GM21390 (cell line): ENCODE data around the gene COL2A1.
"Not testable (repeated sequence)": the region's sequence is repeated elsewhere in the genome, so short reads cannot be mapped to it uniquely, and the experiment has no call there.

Experiments
- ATAC-seq: cut with Tn5 transposase; IDR thresholded peaks from one replicate; pipeline ENCODE4 v1.9.1; 2021; ENCODE audit not compliant: unreplicated experiment

COL2A1 gene

DNA sequence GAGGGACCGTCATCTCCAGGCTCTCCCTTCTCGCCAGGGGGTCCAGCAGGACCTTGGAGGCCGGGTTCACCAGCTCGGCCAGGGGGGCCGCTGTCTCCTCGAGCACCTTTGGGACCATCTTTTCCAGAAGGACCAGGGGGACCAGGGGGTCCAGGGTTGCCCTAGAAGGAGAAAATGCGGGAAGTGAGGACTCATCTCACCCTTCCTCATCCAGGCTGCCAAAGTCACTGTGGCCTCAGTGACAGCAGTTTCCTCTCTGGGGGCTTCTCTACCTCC lies 25.7 kb downstream of the COL2A1 start:
- no peak for ATAC-seq

DNA sequence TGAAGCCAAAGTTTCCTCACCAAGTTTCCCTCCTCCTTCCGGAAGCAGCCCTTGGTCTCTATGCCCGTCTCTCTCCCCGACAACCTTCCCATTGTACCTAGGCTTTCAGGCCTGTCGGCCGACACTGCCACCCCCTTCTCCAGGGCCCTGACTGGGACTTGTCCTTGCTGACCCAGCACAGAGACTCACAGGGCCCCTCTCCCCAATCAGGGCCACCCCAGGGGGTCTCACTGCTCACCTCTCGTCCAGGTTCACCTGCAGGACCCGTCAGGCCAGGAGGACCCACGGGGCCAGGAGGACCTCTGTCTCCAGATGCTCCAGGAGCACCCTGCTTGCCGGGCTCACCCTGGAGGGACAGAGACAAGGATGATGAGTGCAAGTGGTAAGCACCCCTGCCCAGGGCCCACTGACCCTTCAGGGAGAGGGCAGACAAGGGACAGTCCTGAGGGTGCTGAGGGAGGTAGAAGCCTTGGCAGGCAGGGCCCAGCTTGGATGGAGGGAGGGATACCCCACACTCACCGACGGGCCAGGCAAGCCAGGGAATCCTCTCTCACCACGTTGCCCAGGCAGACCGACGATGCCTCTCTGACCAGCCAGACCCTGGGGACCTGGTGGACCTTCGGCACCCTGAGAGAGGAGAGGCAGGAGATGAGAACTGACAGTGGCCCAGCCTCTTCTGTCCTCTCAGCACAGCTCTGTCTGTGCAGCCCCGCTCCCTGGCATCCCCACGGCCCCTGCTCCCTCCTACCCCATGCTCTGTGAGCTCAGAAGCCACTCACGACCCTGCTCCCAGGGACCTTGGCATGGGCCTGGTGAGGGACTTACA lies 26.3 kb downstream of the COL2A1 start:
- no peak for ATAC-seq

DNA sequence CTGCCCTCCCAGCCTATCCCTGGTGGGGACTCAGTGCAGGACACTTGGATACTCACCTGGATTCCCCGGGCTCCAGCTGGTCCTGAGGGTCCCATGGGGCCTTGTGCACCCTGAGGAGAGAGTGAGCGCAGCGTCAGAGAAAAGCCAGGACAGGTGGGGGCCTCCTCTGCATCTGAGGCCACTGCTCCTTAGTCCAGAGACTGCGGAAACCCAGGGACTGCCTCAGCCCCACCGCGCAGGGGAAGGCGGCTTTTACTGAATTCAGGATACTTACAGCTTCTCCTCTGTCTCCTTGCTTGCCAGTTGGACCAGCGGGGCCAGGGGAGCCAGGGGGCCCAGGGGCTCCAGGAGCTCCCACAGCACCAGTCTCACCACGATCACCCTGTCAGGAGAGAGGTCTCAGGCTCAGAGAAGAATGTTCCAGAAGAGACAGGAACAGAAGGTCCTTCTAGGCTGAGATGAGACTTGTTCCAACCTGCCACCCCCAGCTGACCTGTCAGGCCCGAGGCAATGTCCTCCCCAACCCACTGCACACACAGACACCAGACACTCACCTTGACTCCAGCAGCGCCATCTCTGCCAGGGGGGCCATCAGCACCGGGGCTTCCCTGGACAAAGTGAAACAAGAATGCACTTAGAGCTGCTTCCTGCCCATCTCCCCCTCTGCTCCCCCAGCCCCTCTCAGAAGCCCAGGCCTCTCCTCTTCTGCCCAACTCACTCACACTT lies 27.1 kb downstream of the COL2A1 start:
- no peak for ATAC-seq

DNA sequence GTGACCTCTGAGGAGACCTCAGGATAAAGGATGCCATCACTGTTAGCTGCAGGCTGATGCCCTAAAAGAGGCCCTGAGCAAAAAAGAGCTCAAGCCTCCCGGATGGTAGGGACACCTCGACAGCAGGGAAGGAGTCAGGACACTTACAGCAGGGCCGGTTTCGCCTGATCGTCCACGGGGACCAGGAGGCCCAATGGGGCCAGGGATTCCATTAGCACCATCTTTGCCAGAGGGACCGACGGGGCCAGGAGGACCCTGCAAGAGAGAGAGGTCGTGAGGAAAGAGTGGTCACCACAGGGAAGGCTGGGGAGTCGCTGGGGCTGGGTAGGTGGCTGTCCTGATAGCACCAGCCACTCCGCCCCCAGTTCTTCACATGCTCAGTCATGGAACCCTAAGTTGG lies 28.5 kb downstream of the COL2A1 start:
- ATAC-seq = no peak

DNA sequence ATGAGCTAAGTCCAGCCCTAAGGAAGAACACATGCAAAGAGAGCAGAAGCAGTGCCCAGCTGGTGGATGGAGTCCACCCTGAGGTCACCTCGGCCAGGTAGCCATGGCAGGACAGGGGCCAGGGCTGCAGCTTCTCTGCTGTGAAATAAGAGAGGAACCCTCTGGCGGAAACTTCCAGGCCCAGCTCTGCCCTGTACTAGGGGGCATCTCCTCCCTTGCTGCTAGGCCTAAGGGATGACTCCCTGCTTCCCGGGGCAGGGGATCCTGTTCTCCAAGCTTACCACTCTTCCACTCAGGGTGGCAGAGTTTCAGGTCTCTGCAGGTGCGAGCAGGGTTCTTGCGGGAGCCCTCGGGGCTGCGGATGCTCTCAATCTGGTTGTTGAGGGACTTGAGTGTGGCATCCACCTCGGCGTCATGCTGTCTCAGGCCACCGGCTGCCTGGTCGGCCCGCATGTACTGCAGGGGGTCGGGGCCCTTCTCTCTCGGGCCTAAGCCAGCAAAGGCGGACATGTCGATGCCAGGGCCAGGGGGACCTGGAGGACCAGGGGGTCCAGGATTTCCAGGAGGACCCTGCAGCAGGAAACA lies 29.1 kb downstream of the COL2A1 start:
- no peak for ATAC-seq

DNA sequence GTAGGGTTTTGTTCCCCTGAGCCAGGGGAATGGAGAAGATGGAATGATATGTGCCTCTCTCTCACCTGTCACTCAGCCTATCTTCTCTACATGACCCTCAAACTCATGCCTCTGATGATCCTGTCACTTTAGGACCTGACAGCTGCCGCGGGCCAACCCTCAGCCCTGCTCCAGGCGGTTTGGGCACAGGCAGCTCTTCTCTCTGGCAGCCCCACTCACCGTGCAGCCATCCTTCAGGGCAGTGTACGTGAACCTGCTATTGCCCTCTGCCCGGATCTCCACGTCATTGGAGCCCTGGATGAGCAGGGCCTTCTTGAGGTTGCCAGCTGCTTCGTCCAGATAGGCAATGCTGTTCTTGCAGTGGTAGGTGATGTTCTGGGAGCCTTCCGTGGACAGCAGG lies 30.4 kb downstream of the COL2A1 start:
- ATAC-seq = no peak

DNA sequence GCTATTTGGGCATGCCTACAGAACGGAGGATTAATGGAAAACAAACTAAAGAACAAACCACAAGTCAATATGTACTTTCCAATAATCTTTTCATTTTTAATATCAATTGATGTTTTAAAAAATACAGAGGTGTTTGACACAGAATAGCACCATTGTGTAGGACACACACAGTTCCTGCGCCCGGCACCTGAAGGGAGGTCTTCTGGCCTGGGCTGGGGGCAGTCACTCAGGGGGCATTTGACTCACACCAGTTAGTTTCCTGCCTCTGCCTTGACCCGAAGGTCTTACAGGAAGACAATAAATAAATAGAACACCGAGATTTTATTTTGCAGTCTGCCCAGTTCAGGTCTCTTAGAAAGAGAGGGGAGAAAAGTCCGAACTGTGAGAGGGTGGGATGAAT lies 31.4 kb downstream of the COL2A1 start:
- no peak for ATAC-seq

DNA sequence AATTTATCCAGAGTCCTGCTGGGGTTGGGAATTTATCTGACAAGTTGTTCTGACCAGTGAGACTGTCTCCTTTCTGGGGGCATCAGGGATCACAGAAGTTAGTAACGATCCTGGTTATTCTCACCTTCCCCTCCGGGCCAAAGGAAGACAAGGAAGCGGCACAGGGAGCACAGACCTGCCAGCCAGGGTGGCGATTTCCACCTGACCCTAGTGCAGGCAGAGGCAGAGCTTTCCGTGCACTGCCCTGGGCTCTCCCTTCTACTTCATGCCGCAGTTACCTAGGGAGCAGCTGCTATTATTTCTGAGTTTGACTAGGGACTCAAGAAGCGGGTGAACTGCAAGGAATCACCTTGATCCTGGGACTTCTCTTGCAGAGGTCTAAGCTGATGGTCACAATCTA lies 33.4 kb downstream of the COL2A1 start:
- no peak for ATAC-seq

DNA sequence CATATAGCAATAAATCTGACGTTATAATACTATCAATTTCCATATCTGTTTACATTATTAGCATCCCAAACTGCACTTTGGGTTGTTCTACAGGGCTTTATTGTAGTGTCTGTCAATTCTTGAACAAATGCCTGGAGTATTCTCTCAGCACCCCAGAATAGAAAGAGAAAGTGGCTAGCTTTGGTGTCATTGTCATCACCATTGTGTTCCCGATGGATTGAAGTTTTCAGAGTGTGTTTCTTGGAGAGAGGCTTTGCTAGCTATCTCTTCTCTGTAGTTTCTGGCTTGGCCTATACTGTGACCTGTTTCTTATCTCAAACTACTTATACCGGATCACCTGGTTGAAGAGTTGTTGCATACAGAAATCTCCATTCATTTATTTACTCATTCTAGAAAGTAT lies 34.4 kb downstream of the COL2A1 start:
- no peak for ATAC-seq

DNA sequence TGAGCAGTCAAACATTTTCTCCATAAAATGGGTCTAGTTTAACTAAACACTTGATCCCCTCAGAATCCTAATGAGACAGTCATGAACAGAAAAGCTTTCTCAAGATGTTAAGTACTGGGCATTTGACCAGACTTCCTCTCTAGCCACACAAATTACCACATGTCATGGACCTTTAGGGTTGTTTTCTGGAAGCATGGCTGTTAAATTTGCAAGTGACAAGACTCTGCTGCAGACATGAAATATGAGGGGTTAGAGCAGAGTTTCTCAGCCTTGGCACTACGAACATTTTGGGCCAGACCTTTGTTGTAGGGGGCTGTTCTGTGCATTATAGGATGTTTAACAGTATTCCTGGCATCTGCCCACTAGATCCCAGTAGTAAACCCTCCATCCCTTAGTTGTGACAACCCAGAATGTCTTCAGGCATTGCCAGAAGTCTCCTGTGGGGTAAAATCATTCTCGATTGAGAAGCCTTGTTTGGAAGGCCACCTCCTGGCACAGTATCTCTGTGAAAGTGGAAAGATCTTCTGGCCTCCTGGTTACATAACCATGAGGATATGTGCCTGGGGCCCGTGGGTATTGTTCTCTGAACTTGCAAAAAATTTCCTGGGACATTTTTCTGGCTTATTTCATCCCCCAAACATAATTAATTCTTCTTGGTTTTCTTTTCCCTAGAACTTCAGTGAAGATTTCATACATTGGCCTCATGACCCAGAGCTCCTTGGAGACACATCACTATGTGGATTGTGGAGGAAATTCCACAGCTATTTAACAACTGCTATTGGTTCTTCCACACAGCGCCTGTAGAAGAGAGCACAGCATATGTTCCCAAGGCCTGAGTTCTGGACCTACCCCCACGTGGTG lies 36.6 kb downstream of the COL2A1 start:
- ATAC-seq = no peak

DNA sequence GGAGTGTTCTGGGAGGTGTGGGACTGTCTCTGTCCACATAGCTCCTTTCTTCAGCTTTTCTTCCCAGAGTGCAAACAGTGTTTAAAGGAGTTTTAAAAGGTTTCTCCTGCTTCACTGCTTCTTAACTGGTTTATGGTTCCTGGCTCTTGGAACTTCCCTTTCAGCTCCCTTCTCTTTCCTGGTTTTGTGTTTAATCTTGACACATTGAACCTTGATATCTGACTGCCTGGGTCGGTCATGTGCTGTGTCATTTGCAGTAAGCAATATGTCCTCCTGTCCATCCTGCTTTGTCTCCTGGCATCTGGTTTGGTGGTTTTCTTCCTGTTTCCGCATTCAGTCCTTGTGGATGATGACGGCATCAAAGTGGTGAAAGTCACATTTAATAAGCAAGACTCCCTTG lies 38.7 kb downstream of the COL2A1 start:
- no peak for ATAC-seq

DNA sequence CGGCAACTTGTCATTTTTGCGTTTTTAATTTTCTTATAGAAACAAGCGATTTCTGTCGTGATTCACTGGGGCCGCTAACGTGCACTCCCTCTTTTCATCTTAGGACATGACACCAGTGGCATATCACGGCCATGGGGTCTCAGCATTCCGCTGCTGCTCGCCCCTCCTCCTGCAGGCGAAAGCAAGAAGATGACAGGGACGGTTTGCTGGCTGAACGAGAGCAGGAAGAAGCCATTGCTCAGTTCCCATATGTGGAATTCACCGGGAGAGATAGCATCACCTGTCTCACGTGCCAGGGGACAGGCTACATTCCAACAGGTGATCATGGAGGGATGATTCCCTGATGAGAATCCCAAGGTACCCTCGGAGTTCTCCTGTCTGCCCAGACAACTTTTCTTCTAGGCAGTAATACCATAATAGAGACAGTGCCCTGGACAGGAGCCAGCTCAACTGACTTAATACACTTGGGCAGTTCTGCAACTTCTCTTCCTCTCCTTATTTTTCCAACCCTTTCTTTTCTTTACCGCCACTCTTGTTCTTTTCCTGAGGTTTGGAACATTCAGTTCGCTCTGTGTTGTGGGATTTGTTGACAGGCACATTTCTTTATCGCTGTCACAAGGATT lies 40.1 kb downstream of the COL2A1 start:
- no peak for ATAC-seq

DNA sequence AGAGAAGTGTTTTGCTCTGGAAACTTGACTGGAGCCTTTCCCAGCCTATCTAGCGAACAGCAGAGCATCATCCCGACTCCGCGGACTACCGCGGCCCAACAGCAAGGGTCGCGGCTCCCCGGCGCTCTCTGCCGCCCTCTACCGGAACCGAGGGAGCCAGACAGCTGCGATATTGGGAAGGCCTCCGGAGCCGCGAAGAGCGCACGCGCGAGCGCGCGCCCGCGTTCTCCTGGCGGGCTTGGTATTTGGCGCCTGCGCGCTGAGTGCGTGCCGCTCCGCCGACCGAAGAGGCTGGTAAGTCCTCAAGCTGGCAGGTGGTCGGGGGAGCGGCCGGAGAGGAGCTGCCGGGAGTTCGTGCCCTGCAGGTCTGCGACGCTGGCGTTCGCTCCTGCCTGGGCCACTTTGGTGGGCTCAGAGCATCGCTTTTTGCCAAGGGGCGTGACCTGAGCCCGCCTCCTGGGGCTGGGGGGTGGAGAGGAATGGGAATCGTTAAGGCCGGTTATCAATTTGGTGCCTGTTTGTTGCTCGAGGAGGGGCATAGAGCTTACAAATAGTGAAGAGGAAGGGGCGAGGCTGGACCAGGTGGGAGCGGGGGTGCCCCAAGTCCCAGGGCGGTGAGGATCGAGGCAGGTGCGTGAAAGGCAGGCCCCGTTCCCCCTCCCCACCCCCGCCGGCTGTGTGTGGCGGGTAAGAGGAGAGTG lies 40.8 kb downstream of the COL2A1 start, which contains the start of gene TMEM106C:
Gene TMEM106C, plus strand, starts transcription at position 257 of the 701 bp plus-strand sequence. CDS start 641 bp downstream, outside the sequence.
- ATAC-seq = peak; percentile 80

DNA sequence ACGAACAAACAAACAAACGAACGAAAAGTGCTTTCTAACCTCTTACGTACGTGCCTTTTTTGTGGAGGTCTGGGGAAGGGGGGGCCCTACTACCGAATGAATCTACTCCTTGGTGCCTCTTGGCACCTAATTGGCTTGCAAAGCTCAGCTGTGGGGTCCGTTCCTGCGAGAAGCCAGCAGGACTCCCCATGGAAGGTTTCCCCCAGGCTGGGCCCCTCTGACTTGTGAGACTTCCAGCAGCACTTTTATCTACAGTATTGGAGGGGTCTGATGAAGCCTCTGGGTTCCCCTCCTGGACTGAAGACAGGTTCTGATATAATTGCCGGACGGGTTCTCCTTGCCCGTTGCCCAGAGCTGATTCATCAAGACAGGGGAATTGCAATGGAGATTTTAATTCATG lies 42.1 kb downstream of the COL2A1 start:
- no peak for ATAC-seq

DNA sequence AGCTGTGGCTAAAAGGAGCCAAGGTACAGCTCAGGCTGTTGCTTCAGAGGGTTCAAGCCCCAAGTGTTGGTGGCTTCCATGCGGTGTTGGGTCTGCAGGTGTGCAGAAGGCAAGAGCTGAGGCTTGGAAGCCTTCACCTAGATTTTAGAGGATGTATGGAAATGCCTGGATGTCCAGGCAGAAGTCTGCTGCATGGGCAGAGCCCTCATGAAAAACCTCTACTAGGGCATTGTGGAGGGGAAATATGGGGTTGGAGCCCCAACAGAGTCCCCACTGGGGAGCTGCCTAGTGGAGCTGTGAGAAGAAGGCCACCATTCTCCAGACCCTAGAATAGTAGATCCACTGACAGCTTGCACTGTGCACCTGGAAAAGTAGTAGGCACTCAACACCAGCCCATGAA lies 46.6 kb downstream of the COL2A1 start:
- ATAC-seq = not testable (repeated sequence)

DNA sequence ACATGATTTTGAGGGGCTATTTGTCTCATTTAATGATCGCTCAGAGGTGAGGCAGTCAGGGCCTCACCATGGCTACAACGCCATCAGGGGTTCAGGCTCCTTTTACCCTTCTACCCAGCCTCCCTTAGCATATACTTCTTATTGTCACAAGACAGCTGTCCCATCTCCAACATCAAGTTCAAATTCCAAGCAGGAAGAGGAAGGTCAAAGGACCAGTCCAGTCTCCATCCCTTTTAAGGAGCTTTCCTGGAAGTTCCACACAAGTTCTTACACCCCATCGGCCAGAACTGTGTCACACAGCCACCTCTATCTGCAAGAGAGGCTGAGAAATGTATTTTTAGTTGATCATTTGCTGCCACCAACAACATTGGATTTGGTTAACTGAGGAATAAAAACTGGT lies 49.2 kb downstream of the COL2A1 start:
- no peak for ATAC-seq

DNA sequence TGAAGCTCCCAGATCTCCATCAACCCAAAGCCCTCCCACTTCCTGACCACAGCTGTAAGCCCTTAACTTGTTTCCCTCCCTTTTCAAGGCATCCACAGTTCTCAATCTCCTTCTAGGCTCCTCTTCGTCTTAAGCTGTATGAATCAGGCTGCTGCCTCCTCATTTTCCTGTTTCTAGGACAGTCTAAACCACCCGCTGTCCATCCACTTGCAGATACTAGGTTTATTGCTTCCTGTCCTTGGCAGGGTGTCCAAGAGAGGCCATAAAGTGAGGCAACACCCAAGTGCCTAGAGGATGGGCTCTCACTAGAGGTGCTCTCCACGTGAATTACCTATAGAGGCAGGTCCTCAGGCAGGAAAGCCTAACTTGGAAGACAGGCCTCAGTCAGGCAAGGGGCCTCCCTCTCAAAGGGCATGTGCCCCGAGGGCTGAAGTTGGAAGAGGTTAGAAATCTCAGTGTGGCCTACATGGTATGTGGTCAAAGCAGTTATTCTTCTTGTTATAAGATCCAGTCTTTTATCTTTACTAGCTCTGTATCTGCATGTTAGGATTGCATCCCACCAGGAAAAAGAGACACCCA lies 49.7 kb downstream of the COL2A1 start:
- ATAC-seq = no peak

DNA sequence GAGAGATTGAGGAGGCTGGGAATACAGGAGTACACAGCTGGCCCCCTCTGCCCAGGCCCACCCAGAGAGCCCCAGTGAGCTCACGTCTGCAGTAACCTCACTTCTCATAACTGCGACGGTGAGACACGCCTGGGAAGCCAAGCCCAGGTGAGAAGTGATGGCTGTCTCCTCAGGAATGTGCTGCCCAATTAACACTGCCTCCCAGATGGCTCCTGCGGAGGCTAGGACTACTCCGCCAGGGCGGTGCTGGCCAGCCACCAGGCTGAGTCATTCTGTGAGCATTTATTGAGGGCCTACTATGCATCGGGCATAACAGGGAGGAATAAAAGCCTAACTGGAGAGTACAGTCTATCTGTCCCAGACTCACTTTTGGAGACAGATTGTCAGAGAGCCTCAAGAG lies 50.2 kb downstream of the COL2A1 start:
- ATAC-seq = no peak

DNA sequence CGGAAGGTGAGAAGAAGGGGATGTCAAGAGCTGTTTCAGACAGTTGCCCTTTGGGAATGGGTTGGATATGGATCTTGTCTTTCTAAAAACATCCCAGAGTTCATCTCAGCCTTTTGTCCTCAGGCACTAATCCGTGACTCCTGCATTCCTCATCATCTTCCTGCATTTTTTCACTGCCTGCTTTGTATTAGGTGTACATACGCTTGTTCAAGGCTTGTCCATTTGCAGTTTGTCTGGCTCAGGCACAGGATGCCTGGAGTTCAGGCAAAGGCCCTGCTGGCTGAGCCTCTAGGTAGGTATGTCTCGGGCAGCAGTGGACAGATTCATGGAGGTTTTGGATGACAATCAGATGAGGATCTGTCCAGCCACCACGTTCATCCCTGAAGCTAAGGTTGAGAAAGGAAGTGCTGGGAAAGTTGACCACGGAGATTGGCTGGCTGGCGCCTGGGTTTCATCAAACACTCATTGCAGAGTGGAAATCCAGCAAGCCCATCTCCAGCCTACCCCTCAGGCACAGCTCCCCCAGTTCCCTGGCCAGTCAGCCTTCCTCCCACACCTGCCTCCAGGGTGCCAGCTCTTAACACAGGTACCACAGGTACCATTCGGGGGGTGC lies 53.3 kb downstream of the COL2A1 start:
- ATAC-seq = no peak
